ENCODE data around the gene PIGQ.

The PIGQ gene

DNA sequence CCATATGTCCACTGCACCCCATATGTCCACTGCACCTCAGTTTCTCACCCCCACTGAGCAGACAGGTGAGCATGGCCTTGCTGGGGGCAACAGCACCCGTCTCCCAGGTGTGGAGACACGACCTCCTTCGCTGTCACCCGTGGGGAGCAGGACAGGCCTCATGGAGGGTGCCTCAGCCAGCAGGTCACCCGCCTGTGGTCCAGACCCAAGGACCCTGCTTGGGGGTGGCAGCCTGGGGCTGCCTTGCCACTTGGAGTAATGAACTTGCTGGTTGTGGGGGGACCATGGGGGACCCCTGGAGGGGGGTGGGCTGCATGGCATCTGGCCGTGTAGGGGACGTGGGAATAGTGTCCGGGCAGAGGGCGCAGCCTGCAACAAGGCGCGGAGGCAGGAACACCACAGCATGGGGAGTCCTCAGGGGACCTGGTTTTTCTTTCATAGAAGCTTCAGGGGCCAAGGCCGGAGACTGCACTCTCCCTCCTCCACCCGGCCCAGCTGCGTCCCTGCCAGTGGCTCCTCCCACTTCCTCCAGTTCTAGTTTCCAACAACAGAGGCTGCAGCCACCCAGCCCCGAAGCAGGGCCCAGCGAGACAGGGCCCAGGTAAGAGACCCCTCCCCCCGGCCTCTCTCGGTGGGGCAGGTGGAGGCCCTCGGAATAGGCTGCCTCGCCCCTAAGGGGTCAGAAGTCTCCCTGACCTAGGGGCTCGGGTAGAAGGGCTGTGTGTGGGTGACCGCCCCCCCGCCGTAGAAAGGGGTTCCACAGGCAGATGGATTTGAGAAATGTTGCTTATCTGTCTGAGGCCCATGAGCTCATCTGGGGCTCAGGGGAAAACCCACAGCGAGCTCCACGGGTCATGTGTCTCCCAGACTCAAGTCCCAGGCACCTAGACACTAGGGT, 3.0 kb upstream of the PIGQ start, which contains the start of gene NHLRC4:
TSS of gene NHLRC4 (plus strand) at position 531 of the 898 bp plus-strand sequence. CDS start 1,043 bp downstream, outside the sequence.
- peak in 2 of 10 donors; percentile 37 to 92 for DNase-seq
- intact Hi-C loops (cut with DNase I) = no loop called here

GRCh38 chr16:567373-568256, 2.2 kb upstream of the PIGQ start:
- intact Hi-C loops (cut with DNase I) = no loop called here

GRCh38 chr16:568401-569258, 1.1 kb upstream of the PIGQ start:
- no peak for DNase-seq
- intact Hi-C loops (cut with DNase I) = no loop called here

More at GRCh38 chr16:567373-568256, 2.2 kb upstream of the PIGQ start:
- DNase-seq = no peak

- DNase-seq = no peak
- intact Hi-C loops (cut with DNase I) = no loop called here
Observed at GRCh38 chr16:572865-573650, 3.3 kb downstream of the PIGQ start.

DNA sequence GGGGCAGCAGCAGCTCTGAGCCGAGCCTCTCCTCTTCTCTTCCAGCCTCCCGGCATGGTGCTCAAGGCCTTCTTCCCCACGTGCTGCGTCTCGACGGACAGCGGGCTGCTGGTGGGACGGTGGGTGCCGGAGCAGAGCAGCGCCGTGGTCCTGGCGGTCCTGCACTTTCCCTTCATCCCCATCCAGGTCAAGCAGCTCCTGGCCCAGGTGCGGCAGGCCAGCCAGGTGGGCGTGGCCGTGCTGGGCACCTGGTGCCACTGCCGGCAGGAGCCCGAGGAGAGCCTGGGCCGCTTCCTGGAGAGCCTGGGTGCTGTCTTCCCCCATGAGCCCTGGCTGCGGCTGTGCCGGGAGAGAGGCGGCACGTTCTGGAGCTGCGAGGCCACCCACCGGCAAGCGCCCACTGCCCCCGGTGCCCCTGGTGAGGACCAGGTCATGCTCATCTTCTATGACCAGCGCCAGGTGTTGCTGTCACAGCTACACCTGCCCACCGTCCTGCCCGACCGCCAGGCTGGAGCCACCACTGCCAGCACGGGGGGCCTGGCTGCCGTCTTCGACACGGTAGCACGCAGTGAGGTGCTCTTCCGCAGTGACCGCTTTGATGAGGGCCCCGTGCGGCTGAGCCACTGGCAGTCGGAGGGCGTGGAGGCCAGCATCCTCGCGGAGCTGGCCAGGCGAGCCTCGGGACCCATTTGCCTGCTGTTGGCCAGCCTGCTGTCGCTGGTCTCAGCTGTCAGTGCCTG, 4.4 kb downstream of the PIGQ start:
- intact Hi-C loops (cut with DNase I) = no loop called here
- no peak for DNase-seq

DNA sequence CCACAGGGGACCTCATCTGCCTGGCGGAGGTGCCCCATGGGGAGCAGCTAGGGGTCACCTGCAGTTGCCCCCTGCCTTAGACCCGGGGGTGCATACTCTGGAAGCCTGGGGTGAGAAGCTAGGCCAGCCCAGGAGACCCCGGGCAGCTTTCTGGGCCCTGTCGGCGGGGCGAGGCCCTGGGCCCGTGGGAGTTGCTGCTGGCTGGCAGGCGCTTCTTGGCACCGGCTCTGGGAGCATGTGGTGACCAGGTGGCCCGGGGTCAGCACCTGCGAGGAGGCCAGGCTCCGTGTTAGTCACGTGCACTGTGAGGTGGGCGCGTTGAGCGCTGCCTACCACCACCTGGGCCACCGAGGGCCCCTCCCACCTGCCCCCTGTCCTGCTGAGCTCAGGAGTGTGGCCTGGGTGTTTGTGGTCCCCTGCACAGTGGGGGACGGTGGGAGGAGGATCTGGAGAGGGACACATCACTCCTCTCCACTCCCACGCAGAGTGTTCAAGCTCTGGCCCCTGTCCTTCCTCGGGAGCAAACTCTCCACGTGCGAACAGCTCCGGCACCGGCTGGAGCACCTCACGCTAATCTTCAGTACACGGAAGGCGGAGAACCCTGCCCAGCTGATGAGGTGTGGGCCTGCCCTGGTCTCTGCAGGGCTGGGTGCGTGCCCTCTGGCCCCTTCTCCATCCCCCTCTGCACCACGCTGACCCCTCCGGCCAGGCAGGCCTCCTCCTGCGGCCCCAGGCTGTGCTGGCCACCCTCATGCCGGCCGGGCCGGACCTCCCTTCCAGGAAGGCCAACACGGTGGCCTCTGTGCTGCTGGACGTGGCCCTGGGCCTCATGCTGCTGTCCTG, 5.8 kb downstream of the PIGQ start:
- intact Hi-C loops (cut with DNase I) = no loop called here
- no peak for DNase-seq

DNA sequence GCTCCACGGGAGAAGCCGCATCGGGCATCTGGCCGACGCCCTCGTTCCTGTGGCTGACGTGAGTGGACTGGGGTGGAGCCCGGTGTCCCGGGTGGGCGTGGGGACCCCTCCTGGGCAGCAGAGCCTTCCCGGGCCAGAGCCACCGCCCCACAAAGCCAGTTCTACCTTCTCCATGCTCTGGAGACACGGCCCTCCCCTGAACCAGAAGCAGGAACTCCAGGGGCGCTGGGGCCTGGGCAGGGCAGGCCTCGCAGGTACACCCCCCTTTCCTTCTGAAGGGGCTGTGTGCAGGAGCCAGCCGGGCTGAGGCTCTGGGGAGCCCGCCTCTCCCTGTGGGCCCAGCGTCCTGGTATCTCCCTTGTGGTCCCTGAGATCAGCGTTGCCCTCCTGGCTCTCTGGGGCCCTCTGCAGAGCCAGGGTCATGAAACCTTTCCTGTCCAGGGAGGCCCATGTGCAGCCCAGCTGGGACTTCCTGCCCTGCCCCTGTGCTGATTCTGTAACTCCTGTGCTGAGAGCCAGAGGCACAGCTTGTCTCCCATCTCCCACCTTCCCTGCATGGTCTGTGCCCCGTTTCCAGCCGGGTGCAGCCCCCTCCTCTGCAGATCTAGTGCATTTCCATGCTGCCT, 6.5 kb downstream of the PIGQ start:
- intact Hi-C loops (cut with DNase I) = no loop called here

DNA sequence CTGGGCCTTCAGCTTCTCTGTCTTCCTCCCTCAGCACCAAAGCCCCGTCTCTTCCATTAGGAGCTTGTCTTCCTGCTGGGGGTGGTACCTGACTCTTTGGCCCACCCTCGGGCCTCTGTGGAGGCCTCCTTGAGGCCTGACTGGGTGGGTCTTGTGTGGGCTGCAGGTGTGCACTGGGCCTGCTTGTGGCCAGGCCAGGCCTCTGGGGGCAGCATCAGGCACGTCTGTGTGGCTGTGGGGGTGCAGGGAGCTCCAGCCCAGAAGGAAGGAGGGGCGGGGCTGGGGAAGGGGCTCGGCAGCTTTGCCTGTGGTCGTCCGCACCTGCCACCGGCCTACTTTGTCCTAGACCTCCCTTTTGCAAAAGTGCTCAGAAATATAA, 7.0 kb downstream of the PIGQ start:
- no peak for DNase-seq
- intact Hi-C loops (cut with DNase I) = no loop called here

More for the DNA sequence above, 6.5 kb downstream of the PIGQ start:
- DNase-seq = no peak

DNA sequence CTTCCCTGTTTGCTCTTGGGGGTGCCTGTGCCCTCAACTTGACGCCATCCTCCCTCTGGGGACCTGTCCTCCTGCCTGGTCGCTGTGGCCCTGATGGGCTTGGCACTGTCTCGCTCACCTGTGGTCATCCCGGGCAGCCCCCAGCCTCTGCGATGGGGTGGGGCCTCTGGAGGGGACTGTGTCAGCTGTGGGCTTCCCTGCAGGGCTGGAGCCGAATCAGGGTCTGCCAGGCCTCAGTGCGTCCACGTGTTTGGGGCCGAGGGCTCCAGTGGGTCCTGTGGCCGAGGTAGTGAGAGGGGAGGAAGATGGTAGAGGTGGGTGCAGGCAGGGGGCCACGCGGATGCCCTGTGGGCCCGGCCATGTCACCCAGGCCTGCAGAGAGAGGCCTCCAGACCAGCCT, 8.0 kb downstream of the PIGQ start:
- intact Hi-C loops (cut with DNase I) = no loop called here

GRCh38 chr16:578232-578869, 8.6 kb downstream of the PIGQ start:
- intact Hi-C loops (cut with DNase I) = no loop called here
- no peak for DNase-seq

More for the DNA sequence above, 8.0 kb downstream of the PIGQ start:
- DNase-seq = no peak

DNA sequence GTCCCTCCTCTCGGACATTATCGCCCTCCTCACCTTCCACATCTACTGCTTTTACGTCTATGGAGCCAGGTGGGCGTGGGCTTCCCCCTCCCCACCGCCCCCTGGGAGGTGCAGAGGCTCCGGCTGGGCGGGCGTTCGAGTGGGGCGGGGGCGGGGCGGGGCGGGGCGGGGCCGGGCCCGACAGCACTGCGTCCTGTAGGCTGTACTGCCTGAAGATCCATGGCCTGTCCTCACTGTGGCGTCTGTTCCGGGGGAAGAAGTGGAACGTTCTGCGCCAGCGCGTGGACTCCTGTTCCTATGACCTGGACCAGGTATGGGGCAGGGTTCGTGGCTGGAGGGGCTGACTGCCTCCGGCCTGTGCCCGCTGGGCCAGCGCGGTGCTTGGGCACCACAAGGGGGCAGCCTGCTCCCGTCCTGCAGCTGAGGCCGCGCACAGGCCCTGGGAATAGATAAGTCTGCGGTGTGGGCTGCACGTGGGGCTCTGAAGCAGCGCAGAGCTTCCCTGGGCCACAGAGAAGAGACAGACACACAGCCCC, 9.2 kb downstream of the PIGQ start:
- intact Hi-C loops (cut with DNase I) = no loop called here
- peak in 9 of 10 donors; percentile 42 to 95 (median 56) for DNase-seq

DNA sequence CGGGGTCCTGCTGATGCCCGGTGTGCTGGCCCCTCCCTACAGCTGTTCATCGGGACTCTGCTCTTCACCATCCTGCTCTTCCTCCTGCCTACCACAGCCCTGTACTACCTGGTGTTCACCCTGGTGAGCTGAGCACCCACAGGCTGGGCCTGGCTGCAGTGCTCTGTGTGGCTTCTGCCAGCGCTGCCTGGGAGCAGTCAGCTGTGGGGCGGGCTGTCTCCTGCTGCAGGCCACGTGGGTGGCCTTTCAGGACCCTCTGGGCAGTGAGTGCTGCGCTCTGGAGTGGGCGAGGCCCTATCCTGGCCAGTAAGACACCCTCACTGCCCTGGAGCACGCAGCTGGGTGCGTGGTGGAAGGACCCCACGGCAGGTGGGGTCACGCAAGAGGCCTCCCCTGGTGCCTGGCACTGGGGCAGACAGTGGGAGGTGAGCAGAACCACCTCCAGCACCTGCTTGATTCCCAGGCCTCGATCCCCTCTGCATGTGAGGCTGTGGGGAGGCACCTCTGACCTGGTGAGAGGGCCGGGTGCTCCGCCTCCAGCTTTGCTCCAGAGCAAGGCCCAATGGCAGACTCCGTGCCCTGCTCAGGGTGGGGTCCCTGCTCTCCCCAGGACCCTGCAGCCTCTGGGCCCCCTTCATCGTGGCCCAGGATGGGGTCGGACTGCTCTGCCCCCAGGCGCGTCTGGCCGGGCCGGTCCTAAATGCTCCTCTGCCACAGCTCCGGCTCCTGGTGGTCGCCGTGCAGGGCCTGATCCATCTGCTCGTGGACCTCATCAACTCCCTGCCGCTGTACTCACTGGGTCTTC, 10.6 kb downstream of the PIGQ start:
- intact Hi-C loops (cut with DNase I) = loop anchor here (10.0 kb wide), 1 partner anchor 56 kb away; the partner anchor contains the start of gene CAPN15
- no peak for DNase-seq

- no peak for DNase-seq
- intact Hi-C loops (cut with DNase I) = loop anchor here (10.0 kb wide), 1 partner anchor 56 kb away; the partner anchor contains the start of gene CAPN15
Observed at GRCh38 chr16:580946-581498, 11.3 kb downstream of the PIGQ start.

DNA sequence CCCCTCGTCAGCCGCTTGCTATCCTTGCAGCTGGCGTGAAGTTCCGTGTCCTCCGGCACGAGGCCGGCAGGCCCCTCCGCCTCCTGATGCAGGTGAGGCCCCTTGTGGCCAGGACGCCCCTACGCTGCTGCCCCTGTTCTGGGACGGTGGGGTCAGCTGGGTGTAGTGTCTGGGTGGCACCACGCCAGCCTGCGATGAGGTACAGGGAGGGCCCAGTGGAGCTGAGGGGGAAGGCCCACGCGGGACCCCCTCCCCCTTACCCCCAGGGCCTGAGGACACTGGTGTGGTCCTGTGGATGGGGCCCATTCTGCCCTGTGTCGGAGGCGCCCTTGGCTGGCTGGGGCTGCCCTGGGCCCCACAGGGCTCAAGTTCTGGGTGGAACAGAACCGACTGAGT, 12.4 kb downstream of the PIGQ start:
- intact Hi-C loops (cut with DNase I) = loop anchor here (10.0 kb wide), 1 partner anchor 57 kb away; the partner anchor contains the start of gene CAPN15
- DNase-seq = no peak
